Fibroblast of lung (primary cell): ENCODE measurements around the gene ARAP2.

ENCODE experiments used
- EZH2 ChIP-seq: IDR thresholded peaks from 2 replicates; pipeline ENCODE4 v1.5.1; 2012; ENCODE audit warnings: low read length, control low read depth, mild to moderate bottlenecking; ENCODE audit errors: missing control alignments
- TF ChIP-seq, protein P1 (sequence below), 2 donors: IDR thresholded peaks in 1 of 2; conservative IDR thresholded peaks in 1 of 2; 1 replicate in 1 of 2; 2 replicates in 1 of 2; pipeline ENCODE4 v1.5.1; 2011 to 2012; ENCODE audit warnings: low read length in 2 of 2, control low read depth in 1 of 2, inconsistent platforms in 1 of 2, low read depth in 1 of 2, mild to moderate bottlenecking in 1 of 2

DNA sequence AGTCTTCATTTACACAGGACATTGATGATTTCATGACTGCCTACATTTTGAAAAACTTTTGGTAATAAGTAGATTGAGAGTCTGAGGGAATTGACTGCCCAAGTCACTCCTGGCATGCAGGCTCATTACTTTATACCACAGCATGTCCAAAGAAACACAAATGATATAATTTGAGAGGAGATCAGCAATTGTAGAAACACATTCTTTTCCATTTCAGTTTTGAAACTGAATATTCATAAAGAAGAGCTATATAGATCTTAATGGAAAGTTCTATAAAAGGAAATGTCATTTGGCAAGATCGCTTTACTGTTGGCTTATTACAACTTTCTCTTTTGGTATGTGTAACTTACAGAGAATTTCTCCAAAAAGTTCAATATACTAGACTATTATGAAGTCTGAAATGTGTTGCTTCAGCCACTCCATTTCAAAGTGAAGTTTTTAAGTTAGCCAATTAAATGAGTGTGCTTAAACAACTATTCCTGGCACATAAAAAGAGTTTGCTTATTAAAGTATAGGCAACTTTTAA is 158.0 kb downstream of the ARAP2 start:
- TF ChIP-seq EZH2 = no peak
- TF ChIP-seq, protein P1, sequence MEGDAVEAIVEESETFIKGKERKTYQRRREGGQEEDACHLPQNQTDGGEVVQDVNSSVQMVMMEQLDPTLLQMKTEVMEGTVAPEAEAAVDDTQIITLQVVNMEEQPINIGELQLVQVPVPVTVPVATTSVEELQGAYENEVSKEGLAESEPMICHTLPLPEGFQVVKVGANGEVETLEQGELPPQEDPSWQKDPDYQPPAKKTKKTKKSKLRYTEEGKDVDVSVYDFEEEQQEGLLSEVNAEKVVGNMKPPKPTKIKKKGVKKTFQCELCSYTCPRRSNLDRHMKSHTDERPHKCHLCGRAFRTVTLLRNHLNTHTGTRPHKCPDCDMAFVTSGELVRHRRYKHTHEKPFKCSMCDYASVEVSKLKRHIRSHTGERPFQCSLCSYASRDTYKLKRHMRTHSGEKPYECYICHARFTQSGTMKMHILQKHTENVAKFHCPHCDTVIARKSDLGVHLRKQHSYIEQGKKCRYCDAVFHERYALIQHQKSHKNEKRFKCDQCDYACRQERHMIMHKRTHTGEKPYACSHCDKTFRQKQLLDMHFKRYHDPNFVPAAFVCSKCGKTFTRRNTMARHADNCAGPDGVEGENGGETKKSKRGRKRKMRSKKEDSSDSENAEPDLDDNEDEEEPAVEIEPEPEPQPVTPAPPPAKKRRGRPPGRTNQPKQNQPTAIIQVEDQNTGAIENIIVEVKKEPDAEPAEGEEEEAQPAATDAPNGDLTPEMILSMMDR (conservative IDR thresholded peaks at IDR 0.05 in 1 of 2, IDR thresholded peaks at IDR 0.05 in 1 of 2; ENCODE audit: low read depth in 1 of 2, low read length in 2 of 2) = no peak
